Cardiac fibroblast (primary cell): Measurements from ENCODE around the gene FAM3C.
A peak's percentile ranks its signal among the peaks of the same experiment; 100 is the strongest.

Experiments
- DNase-seq, 2 donors: peaks; one replicate each; pipeline versions ENCODE4 v3.0.0 to v3.0.0-alpha.2; 2010; ENCODE audit warnings: low read depth in 2 of 2
- H3K4me3 ChIP-seq, 2 donors: replicated peaks in 1 of 2; 1 replicate in 1 of 2; 2 replicates in 1 of 2; pipeline ENCODE4 v1.5.1; 2011; ENCODE audit warnings: low read depth in 2 of 2, low read length in 2 of 2, mild to moderate bottlenecking in 2 of 2, moderate library complexity in 1 of 2
- TF ChIP-seq, protein P1 (sequence below): IDR thresholded peaks from one replicate; pipeline ENCODE4 v1.5.1; 2011; ENCODE audit warnings: low read depth, mild to moderate bottlenecking, low read length, inconsistent platforms

Gene FAM3C

DNA sequence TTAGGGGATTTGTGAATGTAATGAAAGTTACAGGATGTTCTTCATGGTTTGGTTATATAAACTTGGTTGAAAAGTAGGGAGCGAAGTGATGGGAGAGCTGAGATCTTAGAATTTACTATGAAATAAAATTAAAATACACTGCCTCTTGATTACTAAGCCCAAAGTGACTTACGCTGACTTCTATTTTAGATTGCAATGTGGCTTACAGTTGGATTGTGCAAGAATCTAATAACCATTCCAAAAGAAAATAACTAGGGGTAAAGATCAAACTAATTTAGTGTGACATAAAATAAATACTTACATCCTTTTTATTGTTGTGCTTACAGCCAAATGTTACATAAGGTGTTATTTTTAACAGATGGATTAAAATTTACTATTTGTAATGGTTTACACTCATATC lies 52.0 kb downstream of the FAM3C start:
- TF ChIP-seq, protein P1, sequence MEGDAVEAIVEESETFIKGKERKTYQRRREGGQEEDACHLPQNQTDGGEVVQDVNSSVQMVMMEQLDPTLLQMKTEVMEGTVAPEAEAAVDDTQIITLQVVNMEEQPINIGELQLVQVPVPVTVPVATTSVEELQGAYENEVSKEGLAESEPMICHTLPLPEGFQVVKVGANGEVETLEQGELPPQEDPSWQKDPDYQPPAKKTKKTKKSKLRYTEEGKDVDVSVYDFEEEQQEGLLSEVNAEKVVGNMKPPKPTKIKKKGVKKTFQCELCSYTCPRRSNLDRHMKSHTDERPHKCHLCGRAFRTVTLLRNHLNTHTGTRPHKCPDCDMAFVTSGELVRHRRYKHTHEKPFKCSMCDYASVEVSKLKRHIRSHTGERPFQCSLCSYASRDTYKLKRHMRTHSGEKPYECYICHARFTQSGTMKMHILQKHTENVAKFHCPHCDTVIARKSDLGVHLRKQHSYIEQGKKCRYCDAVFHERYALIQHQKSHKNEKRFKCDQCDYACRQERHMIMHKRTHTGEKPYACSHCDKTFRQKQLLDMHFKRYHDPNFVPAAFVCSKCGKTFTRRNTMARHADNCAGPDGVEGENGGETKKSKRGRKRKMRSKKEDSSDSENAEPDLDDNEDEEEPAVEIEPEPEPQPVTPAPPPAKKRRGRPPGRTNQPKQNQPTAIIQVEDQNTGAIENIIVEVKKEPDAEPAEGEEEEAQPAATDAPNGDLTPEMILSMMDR = no peak
- H3K4me3 ChIP-seq = no peak overlapping the region
- DNase-seq = peak in 1 of 2 donors; percentile 30

DNA sequence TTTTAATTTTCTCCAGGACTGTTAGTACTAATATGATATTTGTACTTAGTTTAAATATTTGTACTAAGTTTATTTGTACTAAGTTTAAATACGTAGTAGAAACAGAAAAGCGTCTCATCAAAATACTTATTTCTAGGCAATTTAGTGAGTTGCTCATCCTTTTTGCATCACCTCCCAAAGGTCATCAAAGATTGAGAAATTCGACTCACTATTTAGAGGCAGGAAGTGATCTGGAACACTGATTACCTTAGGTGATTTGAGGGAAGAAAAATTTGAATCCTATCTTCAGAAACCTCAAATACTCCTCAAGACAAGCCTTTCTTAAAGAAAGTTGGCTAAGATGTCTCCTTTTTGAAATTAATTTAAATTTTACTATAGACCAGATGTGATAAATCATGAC lies 52.8 kb downstream of the FAM3C start:
- DNase-seq = peak in 1 of 2 donors; percentile 40
- TF ChIP-seq, protein P1 = no peak
- no peak overlapping the region for H3K4me3 ChIP-seq

DNA sequence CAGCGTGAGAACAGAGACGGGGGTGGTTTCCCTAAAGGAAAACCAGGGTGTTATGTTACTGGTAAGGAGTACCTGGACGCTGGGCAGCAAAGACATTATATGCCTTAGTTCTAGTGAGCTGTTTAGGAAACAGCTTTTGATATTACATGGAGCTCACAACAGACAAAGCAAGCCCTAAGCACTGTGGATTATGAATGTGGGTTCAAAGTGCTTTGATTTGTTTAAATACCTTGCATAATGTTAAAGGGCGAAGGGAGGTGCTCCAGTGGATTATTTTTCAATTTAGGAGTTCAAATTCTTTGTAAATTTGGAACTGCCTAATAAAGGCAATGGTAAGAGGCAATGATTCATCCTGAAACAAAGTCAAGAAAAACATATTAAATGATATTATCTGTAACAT lies 53.5 kb downstream of the FAM3C start:
- no peak for DNase-seq
- no peak overlapping the region for H3K4me3 ChIP-seq
- TF ChIP-seq, protein P1 = no peak

DNA sequence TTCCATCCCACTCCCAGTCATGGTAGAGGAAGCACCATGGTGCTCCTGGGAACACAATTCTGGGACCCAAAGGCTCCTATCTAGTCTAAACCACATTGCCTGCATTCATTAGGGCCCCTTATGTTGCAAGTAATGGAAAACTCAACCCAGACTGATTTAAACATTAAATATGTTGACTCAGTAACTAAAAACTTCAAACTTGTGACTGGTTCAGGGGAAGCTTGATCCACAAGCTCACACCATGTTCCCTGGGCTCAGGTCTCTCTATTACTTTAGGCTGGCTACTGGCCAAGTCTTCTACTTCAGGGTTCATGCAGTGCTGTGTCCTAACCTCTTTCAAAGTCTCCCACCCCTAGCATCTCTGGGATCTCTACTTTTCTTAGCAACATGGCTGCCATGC lies 54.2 kb downstream of the FAM3C start:
- DNase-seq = peak in 1 of 2 donors; percentile 58
- TF ChIP-seq, protein P1 = no peak
- no peak overlapping the region for H3K4me3 ChIP-seq

DNA sequence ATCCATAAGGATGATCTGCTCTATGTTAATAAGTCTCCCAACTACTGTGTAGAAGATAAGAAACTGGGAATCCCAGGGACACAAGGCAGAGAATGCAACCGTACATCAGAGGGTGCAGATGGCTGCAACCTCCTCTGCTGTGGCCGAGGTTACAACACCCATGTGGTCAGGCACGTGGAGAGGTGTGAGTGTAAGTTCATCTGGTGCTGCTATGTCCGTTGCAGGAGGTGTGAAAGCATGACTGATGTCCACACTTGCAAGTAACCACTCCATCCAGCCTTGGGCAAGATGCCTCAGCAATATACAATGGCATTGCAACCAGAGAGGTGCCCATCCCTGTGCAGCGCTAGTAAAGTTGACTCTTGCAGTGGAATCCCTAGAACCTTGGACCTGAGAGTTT lies 57.0 kb downstream of the FAM3C start:
- H3K4me3 ChIP-seq = no peak overlapping the region
- DNase-seq = no peak
- TF ChIP-seq, protein P1 = no peak

DNA sequence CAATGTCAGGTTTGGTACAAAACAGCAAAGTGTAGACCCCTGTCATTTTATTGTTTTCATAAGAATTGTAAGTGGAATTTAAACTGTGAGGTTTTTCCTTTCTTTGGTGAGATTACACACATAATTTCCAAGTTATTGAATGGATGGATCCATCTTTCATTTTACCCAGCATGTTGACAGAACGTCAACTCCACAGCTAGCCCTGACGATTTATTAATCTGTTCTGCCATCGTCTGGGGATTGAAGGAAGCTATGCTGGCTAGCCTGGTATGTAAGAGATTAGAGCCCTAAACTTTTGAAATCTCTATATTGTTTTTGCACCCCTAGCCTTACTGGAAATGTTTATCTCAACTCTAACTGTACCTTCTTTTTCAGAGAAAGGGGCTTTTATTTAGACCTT lies 58.7 kb downstream of the FAM3C start:
- no peak overlapping the region for H3K4me3 ChIP-seq
- peak in 1 of 2 donors; percentile 56 for DNase-seq
- TF ChIP-seq, protein P1 = peak; percentile 10

DNA sequence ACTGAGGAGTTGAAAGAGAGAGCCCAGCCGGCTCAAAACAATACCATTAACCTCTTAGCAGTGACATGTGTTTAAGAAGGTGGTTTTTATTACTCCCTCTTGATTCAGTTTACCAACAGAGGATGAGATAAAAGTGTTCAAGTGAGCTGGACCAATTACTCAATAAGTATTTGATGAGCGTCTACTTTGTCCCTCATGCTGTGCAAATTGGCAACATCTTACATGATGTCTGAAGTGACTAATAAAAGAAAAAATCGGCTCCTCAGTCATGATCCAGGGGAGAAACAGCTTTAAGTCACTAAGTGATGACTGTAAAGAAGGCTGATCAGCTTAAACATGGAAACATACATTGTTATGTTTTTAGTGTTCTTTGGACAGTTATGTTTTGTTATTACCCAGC lies 59.5 kb downstream of the FAM3C start:
- DNase-seq = peak in 1 of 2 donors; percentile 32
- TF ChIP-seq, protein P1 = no peak
- no peak overlapping the region for H3K4me3 ChIP-seq
